ENCODE data around the gene CLN5. TPM values are rescaled to one million over a fixed set of nuclear protein-coding genes. Genes with fewer than 3 reads are reported as not detected.

The CLN5 gene
- total RNA-seq, 1 donor from 2014 or later = 15.0 TPM

DNA sequence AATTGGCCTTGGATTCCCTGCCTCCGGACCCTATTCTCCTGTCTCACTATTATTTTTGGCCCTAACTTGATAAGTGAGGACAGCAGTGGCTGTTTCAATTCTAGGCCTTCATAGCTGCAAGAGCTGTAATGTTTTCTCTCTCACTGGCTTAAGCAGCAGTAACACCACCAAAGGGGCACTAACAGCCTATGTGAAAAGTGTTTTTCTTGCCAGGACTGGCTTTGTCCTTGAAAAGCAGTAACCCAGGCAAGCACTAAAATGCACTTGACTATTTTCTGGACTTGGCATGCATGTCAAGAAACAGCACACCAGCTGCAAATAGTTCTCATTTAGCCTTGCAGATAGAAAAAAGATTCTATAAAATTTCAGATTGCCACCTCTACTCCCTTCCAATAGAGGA lies 44.4 kb downstream of the CLN5 start:
- no peaks in the 10 kb centered on the region for H3K36me3 ChIP-seq
- H3K27me3 ChIP-seq (ENCODE audit: low read depth) = no peaks in the 10 kb centered on the region
- TF ChIP-seq, protein P1, sequence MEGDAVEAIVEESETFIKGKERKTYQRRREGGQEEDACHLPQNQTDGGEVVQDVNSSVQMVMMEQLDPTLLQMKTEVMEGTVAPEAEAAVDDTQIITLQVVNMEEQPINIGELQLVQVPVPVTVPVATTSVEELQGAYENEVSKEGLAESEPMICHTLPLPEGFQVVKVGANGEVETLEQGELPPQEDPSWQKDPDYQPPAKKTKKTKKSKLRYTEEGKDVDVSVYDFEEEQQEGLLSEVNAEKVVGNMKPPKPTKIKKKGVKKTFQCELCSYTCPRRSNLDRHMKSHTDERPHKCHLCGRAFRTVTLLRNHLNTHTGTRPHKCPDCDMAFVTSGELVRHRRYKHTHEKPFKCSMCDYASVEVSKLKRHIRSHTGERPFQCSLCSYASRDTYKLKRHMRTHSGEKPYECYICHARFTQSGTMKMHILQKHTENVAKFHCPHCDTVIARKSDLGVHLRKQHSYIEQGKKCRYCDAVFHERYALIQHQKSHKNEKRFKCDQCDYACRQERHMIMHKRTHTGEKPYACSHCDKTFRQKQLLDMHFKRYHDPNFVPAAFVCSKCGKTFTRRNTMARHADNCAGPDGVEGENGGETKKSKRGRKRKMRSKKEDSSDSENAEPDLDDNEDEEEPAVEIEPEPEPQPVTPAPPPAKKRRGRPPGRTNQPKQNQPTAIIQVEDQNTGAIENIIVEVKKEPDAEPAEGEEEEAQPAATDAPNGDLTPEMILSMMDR (IDR thresholded peaks at IDR 0.05; ENCODE audit: borderline replicate concordance) = no peak
- no peak overlapping the region for H3K27ac ChIP-seq (replicated peaks)
- DNase-seq = no peak
- intact Hi-C loops (cut with micrococcal nuclease) = no loop called here
- H3K9me3 ChIP-seq (replicated peaks) = no peaks in the 10 kb centered on the region
- peaks cover 9% of the 10 kb centered on the region for H3K4me1 ChIP-seq
- no peak overlapping the region for H3K4me3 ChIP-seq

DNA sequence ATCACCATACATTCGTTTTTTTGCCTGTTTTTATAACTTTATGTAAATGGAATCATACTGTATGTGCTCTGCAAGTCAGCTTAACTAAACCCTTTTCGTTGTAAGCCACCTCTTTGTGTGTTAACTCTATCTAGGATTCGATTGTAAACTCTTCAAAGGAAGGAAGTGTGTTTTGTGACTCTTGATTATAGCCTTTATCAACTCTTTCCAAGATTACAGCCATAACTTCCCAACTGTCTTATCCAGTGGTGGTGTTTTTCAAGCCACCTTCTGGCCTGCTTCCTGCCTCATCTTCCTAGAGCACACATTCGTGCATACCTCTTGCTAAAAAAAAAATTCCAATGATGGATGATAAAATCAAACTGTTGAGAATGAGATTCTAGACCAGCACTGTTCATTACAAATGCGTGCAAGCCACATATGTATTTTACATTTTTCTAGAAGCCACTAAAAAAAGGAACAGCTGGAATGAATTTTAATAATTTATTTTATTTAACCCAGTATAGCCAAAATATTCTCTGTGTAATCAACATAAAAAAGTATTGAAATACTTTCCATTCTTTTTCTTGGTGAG lies 47.1 kb downstream of the CLN5 start:
- H3K36me3 ChIP-seq = peaks cover 6% of the 10 kb centered on the region
- DNase-seq = no peak
- H3K27ac ChIP-seq (replicated peaks) = no peak overlapping the region
- H3K4me1 ChIP-seq = peaks cover 9% of the 10 kb centered on the region
- intact Hi-C loops (cut with micrococcal nuclease) = no loop called here
- no peaks in the 10 kb centered on the region for H3K27me3 ChIP-seq (ENCODE audit: low read depth)
- no peaks in the 10 kb centered on the region for H3K9me3 ChIP-seq (replicated peaks)
- TF ChIP-seq, protein P1 (IDR thresholded peaks at IDR 0.05; ENCODE audit: borderline replicate concordance) = no peak
- H3K4me3 ChIP-seq = no peak overlapping the region

DNA sequence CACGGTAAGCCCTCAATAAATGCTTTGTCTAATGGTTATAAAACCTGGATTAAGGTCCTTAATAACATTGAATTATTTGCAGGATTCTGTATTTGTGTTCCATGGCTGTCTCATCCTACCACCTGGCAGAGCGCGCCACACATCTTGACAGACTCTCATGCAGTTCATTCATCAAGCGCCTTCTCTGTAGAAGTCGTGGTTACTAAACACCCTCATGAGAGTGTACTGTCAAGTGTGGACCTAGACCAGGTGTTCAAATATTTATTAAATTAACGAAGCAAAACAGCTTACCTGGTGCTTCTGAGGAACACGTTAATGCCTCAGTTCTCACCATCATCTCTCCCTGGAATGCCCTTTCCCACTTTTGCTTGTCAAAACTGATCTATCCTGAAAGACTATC lies 48.2 kb downstream of the CLN5 start:
- Histone ChIP-seq H3K27ac (replicated peaks) (no peak overlapping the region), H3K4me3 (no peak overlapping the region), H3K9me3 (replicated peaks) (no peaks in the 10 kb centered on the region), H3K36me3 (peaks cover 16% of the 10 kb centered on the region), H3K27me3 (ENCODE audit: low read depth) (no peaks in the 10 kb centered on the region), H3K4me1 (peaks cover 9% of the 10 kb centered on the region)
- TF ChIP-seq, protein P1 (IDR thresholded peaks at IDR 0.05; ENCODE audit: borderline replicate concordance) = no peak
- intact Hi-C loops (cut with micrococcal nuclease) = no loop called here
- no peak for DNase-seq

DNA sequence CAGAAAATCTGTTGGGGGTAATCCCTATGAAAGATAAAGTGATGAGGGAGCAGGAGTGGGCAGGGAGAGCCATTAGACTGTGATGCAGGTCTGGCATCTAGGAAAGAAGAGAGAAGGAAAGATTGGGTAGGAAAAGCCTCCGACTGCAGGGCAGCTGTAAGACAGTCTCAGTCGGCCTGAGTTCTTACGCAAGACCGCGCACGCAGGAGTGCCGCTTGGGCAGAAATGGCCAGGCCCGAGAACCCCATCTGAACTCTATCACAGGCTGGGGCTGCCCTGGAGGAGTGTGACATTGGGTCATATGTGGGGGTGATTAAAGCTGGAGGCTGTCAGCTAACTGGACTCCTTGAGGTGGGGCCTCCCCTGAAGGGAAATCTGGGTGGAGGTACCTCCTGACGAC lies 49.0 kb downstream of the CLN5 start:
- Histone ChIP-seq H3K36me3 (peaks cover 19% of the 10 kb centered on the region), H3K4me1 (peaks cover 9% of the 10 kb centered on the region), H3K27me3 (ENCODE audit: low read depth) (no peaks in the 10 kb centered on the region), H3K9me3 (replicated peaks) (no peaks in the 10 kb centered on the region), H3K27ac (replicated peaks) (no peak overlapping the region), H3K4me3 (no peak overlapping the region)
- TF ChIP-seq, protein P1 (IDR thresholded peaks at IDR 0.05; ENCODE audit: borderline replicate concordance) = no peak
- intact Hi-C loops (cut with micrococcal nuclease) = no loop called here
- DNase-seq = no peak

DNA sequence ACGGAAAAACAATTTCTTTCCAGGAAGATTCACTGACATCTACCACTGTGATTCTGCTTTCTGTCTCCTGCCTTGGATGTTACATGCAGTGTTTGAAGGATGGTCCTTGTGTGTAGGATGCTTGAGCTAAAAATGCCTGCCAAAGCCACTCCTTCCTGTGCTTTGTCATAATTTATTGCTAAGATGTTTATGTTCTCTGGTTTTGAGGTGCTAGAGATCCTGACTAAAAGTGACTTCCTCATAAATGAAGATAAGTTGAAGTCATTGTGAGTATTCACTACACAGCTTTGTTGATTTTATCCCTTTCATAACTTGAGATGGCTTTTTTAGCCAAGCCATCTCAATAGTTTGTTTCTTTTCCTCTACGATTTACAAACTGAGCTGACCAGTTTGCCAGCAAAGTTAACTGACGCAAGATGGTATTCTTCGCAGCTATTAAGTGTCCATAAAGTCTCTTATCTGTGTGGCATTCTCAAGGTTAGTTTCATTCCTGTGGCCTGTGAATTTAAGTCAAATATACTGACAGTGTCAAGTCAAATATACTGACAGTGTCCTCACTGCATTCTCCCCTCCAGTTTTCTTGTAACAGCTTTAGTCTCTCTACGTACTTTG lies 50.8 kb downstream of the CLN5 start:
- Histone ChIP-seq H3K27me3 (ENCODE audit: low read depth) (no peaks in the 10 kb centered on the region), H3K36me3 (peaks cover 33% of the 10 kb centered on the region), H3K4me1 (no peaks in the 10 kb centered on the region), H3K9me3 (replicated peaks) (no peaks in the 10 kb centered on the region), H3K4me3 (no peak overlapping the region), H3K27ac (replicated peaks) (no peak overlapping the region)
- TF ChIP-seq, protein P1 (IDR thresholded peaks at IDR 0.05; ENCODE audit: borderline replicate concordance) = no peak
- DNase-seq = no peak
- intact Hi-C loops (cut with micrococcal nuclease) = no loop called here
